IMR-90 (cell line): ENCODE results near the gene LCE4A. TPM values are rescaled to one million over a fixed set of nuclear protein-coding genes. Genes with fewer than 3 reads are reported as not detected.

Experiments
- ATAC-seq: fragments of 200-7000 bp; cut with Tn5 transposase; 2 replicates; pipeline ENCODE4 v1.9.1; 2020; ENCODE audit warnings: low read depth, mild to moderate bottlenecking, moderate library complexity
- BruUV-seq: library from RNA; stranded (reverse); fragments of 400-500 nt; replicated peaks from 2 replicates; lab custom pipeline; 2021; lab: Mats Ljungman, UMichigan
- CTCF ChIA-PET: fragments of 300-600 bp; formaldehyde crosslinking; extraction: SDS; loops from one replicate; lab custom pipeline; 2021; ENCODE audit warnings: antibody characterized with exemption; lab: Yijun Ruan, JAX
- POLR2A ChIA-PET: fragments of 300-600 bp; sonication (Branson Sonifier 250); formaldehyde crosslinking; loops from one replicate; lab custom pipeline; 2022; ENCODE audit warnings: antibody characterized with exemption; ENCODE audit not compliant: unreplicated experiment; lab: Charles Lee
- DNase-seq: peaks from one replicate; pipeline ENCODE4 v3.0.0; 2013
- H2AFZ ChIP-seq: replicated peaks from 2 replicates; pipeline ENCODE3; 2013; ENCODE audit warnings: low read length, mild to moderate bottlenecking; ENCODE audit not compliant: poor library complexity
- H2AK5ac ChIP-seq: 2 replicates; pipeline ENCODE4 v1.6.1; 2013; ENCODE audit warnings: low read depth, low read length, inconsistent platforms
- H2AK9ac ChIP-seq: replicated peaks from 2 replicates; pipeline ENCODE3; 2013; ENCODE audit warnings: mild to moderate bottlenecking, low read depth, low read length, moderate library complexity; ENCODE audit not compliant: poor library complexity
- H2BK120ac ChIP-seq: 2 replicates; pipeline ENCODE4 v1.6.1; 2013; ENCODE audit warnings: low read depth, low read length, inconsistent platforms
- H2BK15ac ChIP-seq: 3 replicates; pipeline ENCODE4 v1.6.1; 2013; ENCODE audit warnings: low read depth, low read length, inconsistent platforms
- H2BK20ac ChIP-seq: 2 replicates; pipeline ENCODE4 v1.6.1; 2013; ENCODE audit warnings: low read depth, mild to moderate bottlenecking, inconsistent platforms, low read length, moderate library complexity
- H2BK5ac ChIP-seq: 2 replicates; pipeline ENCODE4 v1.6.1; 2013; ENCODE audit warnings: mild to moderate bottlenecking, low read depth, low read length, inconsistent platforms; ENCODE audit not compliant: poor library complexity, severe bottlenecking
- H3K14ac ChIP-seq: replicated peaks from 2 replicates; pipeline ENCODE4 v1.6.1; 2013; ENCODE audit warnings: low read depth, low read length, inconsistent platforms
- H3K18ac ChIP-seq: 2 replicates; pipeline ENCODE4 v1.6.1; 2013; ENCODE audit warnings: low read depth, low read length, control low read depth
- H3K23ac ChIP-seq: 2 replicates; pipeline ENCODE4 v1.6.1; 2013; ENCODE audit warnings: low read depth, low read length, inconsistent platforms
- H3K27ac ChIP-seq: 2 replicates; pipeline ENCODE4 v1.5.1; 2013; ENCODE audit warnings: mild to moderate bottlenecking, control low read depth, low read length; ENCODE audit not compliant: insufficient read depth
- H3K27me3 ChIP-seq: 2 replicates; pipeline ENCODE4 v1.6.1; 2013; ENCODE audit warnings: low read length; ENCODE audit not compliant: control insufficient read depth, insufficient read depth
- H3K36me3 ChIP-seq: 2 replicates; pipeline ENCODE4 v1.6.1; 2013; ENCODE audit warnings: low read length, mixed read lengths; ENCODE audit not compliant: control insufficient read depth, insufficient read depth
- H3K4ac ChIP-seq: 2 replicates; pipeline ENCODE4 v1.6.1; 2013; ENCODE audit warnings: low read depth, low read length, inconsistent platforms
- H3K4me1 ChIP-seq: 2 replicates; pipeline ENCODE4 v1.6.1; 2013; ENCODE audit warnings: low read length, mixed read lengths; ENCODE audit not compliant: control insufficient read depth, insufficient read depth
- H3K4me2 ChIP-seq: 2 replicates; pipeline ENCODE4 v1.6.1; 2013; ENCODE audit warnings: low read depth, mild to moderate bottlenecking, control low read depth, low read length, moderate library complexity
- H3K4me3 ChIP-seq: 2 replicates; pipeline ENCODE4 v1.5.1; 2013; ENCODE audit warnings: low read depth, mild to moderate bottlenecking, control low read depth, low read length, moderate library complexity; ENCODE audit not compliant: insufficient read depth
- H3K56ac ChIP-seq: 2 replicates; pipeline ENCODE4 v1.6.1; 2013; ENCODE audit warnings: low read length, inconsistent platforms; ENCODE audit not compliant: insufficient read depth; ENCODE audit errors: extremely low read depth
- H3K79me1 ChIP-seq, 2 experiments: 2 replicates each; pipeline ENCODE4 v1.6.1; 2013; ENCODE audit warnings: low read length in 2 of 2, inconsistent platforms in 1 of 2, low read depth in 1 of 2
- H3K9ac ChIP-seq: 2 replicates; pipeline ENCODE4 v1.6.1; 2013; ENCODE audit warnings: low read depth, low read length, control low read depth
- H3K9me1 ChIP-seq: 2 replicates; pipeline ENCODE4 v1.6.1; 2013; ENCODE audit warnings: low read length, inconsistent platforms; ENCODE audit not compliant: insufficient read depth
- H3K9me3 ChIP-seq: 2 replicates; pipeline ENCODE4 v1.6.1; 2013; ENCODE audit warnings: low read length; ENCODE audit not compliant: control insufficient read depth, insufficient read depth
- H4K20me1 ChIP-seq: 2 replicates; pipeline ENCODE4 v1.6.1; 2013; ENCODE audit warnings: low read length, inconsistent platforms; ENCODE audit not compliant: insufficient read depth
- H4K5ac ChIP-seq: 2 replicates; pipeline ENCODE4 v1.6.1; 2013; ENCODE audit warnings: mild to moderate bottlenecking, low read depth, low read length, control low read depth
- H4K8ac ChIP-seq, 2 experiments: 2 replicates each; pipeline ENCODE4 v1.6.1; 2013; ENCODE audit warnings: low read depth in 2 of 2, low read length in 2 of 2, control low read depth in 1 of 2, inconsistent platforms in 1 of 2
- H4K91ac ChIP-seq: 2 replicates; pipeline ENCODE4 v1.6.1; 2013; ENCODE audit warnings: low read depth, low read length, inconsistent platforms; ENCODE audit not compliant: insufficient read depth
- CEBPB ChIP-seq: IDR thresholded peaks from 2 replicates; pipeline ENCODE4 v1.6.1; 2012; ENCODE audit warnings: low read depth, low read length, improper control_type of control experiment
- CHD1 ChIP-seq: IDR thresholded peaks from 2 replicates; pipeline ENCODE4 v1.6.1; 2012; ENCODE audit warnings: low read depth, low read length, improper control_type of control experiment
- CTCF ChIP-seq: conservative IDR thresholded peaks from 2 replicates; pipeline ENCODE4 v1.5.1; 2012; ENCODE audit warnings: mild to moderate bottlenecking, low read depth, low read length, improper control_type of control experiment
- ELK1 ChIP-seq: fragments of 150-350 bp; IDR thresholded peaks from 2 replicates; pipeline ENCODE4 v1.6.1; 2016; ENCODE audit warnings: low read depth, mild to moderate bottlenecking, low read length, moderate library complexity, borderline replicate concordance
- MAFK ChIP-seq: IDR thresholded peaks from 2 replicates; pipeline ENCODE4 v1.6.1; 2012; ENCODE audit warnings: low read depth, low read length, improper control_type of control experiment
- MAZ ChIP-seq: IDR thresholded peaks from 2 replicates; pipeline ENCODE4 v1.6.1; 2012; ENCODE audit warnings: low read depth, mild to moderate bottlenecking, low read length, improper control_type of control experiment, moderate library complexity, borderline replicate concordance
- MXI1 ChIP-seq: IDR thresholded peaks from 2 replicates; pipeline ENCODE4 v1.6.1; 2012; ENCODE audit warnings: low read depth, mild to moderate bottlenecking, low read length, moderate library complexity, borderline replicate concordance
- POLR2A ChIP-seq: IDR thresholded peaks from 2 replicates; pipeline ENCODE4 v1.6.1; 2012; ENCODE audit warnings: mild to moderate bottlenecking, low read depth, low read length
- RAD21 ChIP-seq: IDR thresholded peaks from 2 replicates; pipeline ENCODE4 v1.6.1; 2012; ENCODE audit warnings: low read length, improper control_type of control experiment
- RFX5 ChIP-seq: IDR thresholded peaks from 2 replicates; pipeline ENCODE4 v1.8.0; 2012; ENCODE audit warnings: low read depth, mild to moderate bottlenecking, low read length, moderate library complexity
- SMC3 ChIP-seq: fragments of 150-350 bp; IDR thresholded peaks from 2 replicates; pipeline ENCODE4 v1.6.1; 2016; ENCODE audit warnings: low read depth, mild to moderate bottlenecking, antibody characterized with exemption, low read length, moderate library complexity
- USF2 ChIP-seq: fragments of 150-350 bp; IDR thresholded peaks from 2 replicates; pipeline ENCODE4 v1.6.1; 2017; ENCODE audit warnings: mild to moderate bottlenecking, antibody characterized with exemption, low read length, low read depth
- WGBS, 2 experiments: methylation state at CpG; one replicate each; pipeline versions ENCODE4 v1.1.5 to v1.1.7; 2013; ENCODE audit warnings: missing lambda C conversion rate in 2 of 2; ENCODE audit not compliant: insufficient read length in 1 of 2; ENCODE audit errors: extremely low coverage in 2 of 2; 5-methylcytosine and 5-hydroxymethylcytosine counted together
- dilution Hi-C: fragments of 300-500 bp; cut with HindIII; formaldehyde crosslinking; loops from one replicate; pipeline ENCODE4 v1.14.3; 2018; ENCODE audit warnings: low sequenced_read_pairs; ENCODE audit not compliant: unreplicated experiment
- in situ Hi-C: fragments of 300-500 bp; cut with MboI; formaldehyde crosslinking; loops from 3 replicates; pipeline ENCODE4 v1.14.3; 2019; ENCODE audit warnings: low sequenced_read_pairs, inconsistent platforms, mixed read lengths
- intact Hi-C: fragments of 100-400 bp; cut with micrococcal nuclease; formaldehyde crosslinking; loops from 2 replicates; pipeline ENCODE4 v1.10.0; 2022
- polyA plus RNA-seq, 3 experiments: library from polyadenylated mRNA; depleted of rRNA; stranded (reverse); fragments of >200 nt; gene quantifications; 2 replicates each; pipeline ENCODE4 v1.2.3, GENCODE V29; 2012; ENCODE audit warnings: low replicate concordance in 1 of 3
- total RNA-seq: library from RNA; depleted of rRNA; stranded (reverse); fragments of >200 nt; gene quantifications from 2 replicates; pipeline ENCODE4 v1.2.3, GENCODE V29; 2012

LCE4A gene
- total and polyA plus RNA-seq, 2 of the 4 experiments (the other 2 are of a cell fraction): not detected

- no peak overlapping the region for H4K5ac ChIP-seq
- no peak overlapping the region for H3K23ac ChIP-seq
- H4K20me1 ChIP-seq: no peaks in the 10 kb centered on the region
- no peak overlapping the region for H4K8ac ChIP-seq
- no peaks in the 10 kb centered on the region for H3K4me1 ChIP-seq
- no peaks in the 10 kb centered on the region for H3K27me3 ChIP-seq
- H3K9ac ChIP-seq: no peak overlapping the region
- H3K56ac ChIP-seq: no peak overlapping the region
- in situ Hi-C loops (no loop called here), dilution Hi-C loops (no loop called here), intact Hi-C loops (no loop called here)
- H2AK9ac ChIP-seq: no peak overlapping the region
- H2BK15ac ChIP-seq: no peak overlapping the region
- BruUV-seq: no TSS peak
- H2BK5ac ChIP-seq: no peak overlapping the region
- no peaks in the 10 kb centered on the region for H3K79me1 ChIP-seq
- H3K36me3 ChIP-seq: no peaks in the 10 kb centered on the region
- no peak for DNase-seq
- no peak for ATAC-seq
- no peaks in the 10 kb centered on the region for H3K9me3 ChIP-seq
- no peak overlapping the region for H2AFZ ChIP-seq
- H3K4ac ChIP-seq: no peak overlapping the region
- ChIA-PET CTCF (no interaction called here), POLR2A (no interaction called here)
- no peak overlapping the region for H3K18ac ChIP-seq
- no CpG with 5 or more reads among the region's 1 CpG for WGBS, 2 experiments
- H3K14ac ChIP-seq: no peak overlapping the region
- no peak for TF ChIP-seq MXI1
- TF ChIP-seq SMC3: no peak
- no peak for TF ChIP-seq RFX5
- no peak for TF ChIP-seq ELK1
- no peak for TF ChIP-seq POLR2A
- no peak for TF ChIP-seq USF2
- no peak for TF ChIP-seq MAFK
- no peak for TF ChIP-seq CTCF
- TF ChIP-seq CEBPB: no peak
- TF ChIP-seq MAZ: no peak
- no peak for TF ChIP-seq CHD1
- no peak for TF ChIP-seq RAD21
- H2AK5ac ChIP-seq: no peak overlapping the region
- H3K9me1 ChIP-seq: no peaks in the 10 kb centered on the region
- no peak overlapping the region for H2BK20ac ChIP-seq
- no peak overlapping the region for H3K27ac ChIP-seq
- H3K4me3 ChIP-seq: no peak overlapping the region
- no peak overlapping the region for H4K91ac ChIP-seq
- no peak overlapping the region for H3K4me2 ChIP-seq
- no peak overlapping the region for H2BK120ac ChIP-seq
These were observed 27.7 kb downstream of the LCE4A start for GRCh38 chr1:152735648-152736047.
